ENCODE measurements around the gene ADNP2.

GRCh38 chr18:80112624-80113248, 3.7 kb downstream of the ADNP2 start:
- no peak for TF ChIP-seq EZH2phosphoT487 (IDR thresholded peaks at IDR 0.05; ENCODE audit: low read depth)
- no peak for TF ChIP-seq CTCF (IDR thresholded peaks at IDR 0.05; ENCODE audit: low read depth, low read length)
